Amygdala (tissue), 56 donors: Measurements from ENCODE around the gene PEX6.

ENCODE experiments used
- DNase-seq, 56 donors: peaks; one replicate each; lab custom pipeline; 2025; lab: John Stamatoyannopoulos, UW

The PEX6 gene

GRCh38 chr6:42938987-42939809, 39.8 kb downstream of the PEX6 start:
- no peak for DNase-seq

GRCh38 chr6:42938428-42938796, 40.6 kb downstream of the PEX6 start:
- DNase-seq, result no peak

GRCh38 chr6:42937548-42938427, 41.2 kb downstream of the PEX6 start:
- DNase-seq, result no peak

GRCh38 chr6:42936398-42936797, 42.6 kb downstream of the PEX6 start:
- no peak for DNase-seq

GRCh38 chr6:42935322-42935721, 43.7 kb downstream of the PEX6 start:
- DNase-seq, result no peak

GRCh38 chr6:42933205-42933604, 45.8 kb downstream of the PEX6 start:
- no peak for DNase-seq

GRCh38 chr6:42932412-42932811, 46.6 kb downstream of the PEX6 start:
- DNase-seq, result no peak

- peak in 21 of 56 donors; percentile 7 to 69 (median 42) for DNase-seq
Measured at GRCh38 chr6:42929821-42930360, 49.1 kb downstream of the PEX6 start.

- DNase-seq, result peak; percentile 43 to 95 (median 88)
Measured at GRCh38 chr6:42928986-42929820, 49.8 kb downstream of the PEX6 start, which contains the start of gene CNPY3. Gene CNPY3, plus strand, starts transcription at chr6:42929480. Its CDS starts 91 bp downstream, at chr6:42929571.

- DNase-seq, result no peak
Measured at GRCh38 chr6:42925248-42925857, 53.6 kb downstream of the PEX6 start.

- no peak for DNase-seq
Measured at GRCh38 chr6:42923666-42924065, 55.3 kb downstream of the PEX6 start.

GRCh38 chr6:42921801-42922200, 57.2 kb downstream of the PEX6 start:
- no peak for DNase-seq

GRCh38 chr6:42916288-42916687, 62.7 kb downstream of the PEX6 start:
- DNase-seq, result no peak

- DNase-seq, result no peak
Measured at GRCh38 chr6:42915732-42916131, 63.2 kb downstream of the PEX6 start, which contains the start of gene PTCRA. Gene PTCRA, plus strand, starts transcription at chr6:42916053. Its CDS starts 17 bp downstream, at chr6:42916070.

GRCh38 chr6:42914546-42914945, 64.4 kb downstream of the PEX6 start:
- no peak for DNase-seq
